ENCODE results near the gene BBS7.

The BBS7 gene

GRCh38 chr4:121829511-121829910 is 40.8 kb downstream of the BBS7 start:
- H3K27ac ChIP-seq = no peak overlapping the region
- TF ChIP-seq ZFX (IDR thresholded peaks at IDR 0.05) (no peak), CTCF (conservative IDR thresholded peaks at IDR 0.05) (no peak)

GRCh38 chr4:121827853-121828252 is 42.4 kb downstream of the BBS7 start:
- H3K27ac ChIP-seq = no peak overlapping the region
- TF ChIP-seq CTCF (conservative IDR thresholded peaks at IDR 0.05) (no peak), ZFX (IDR thresholded peaks at IDR 0.05) (no peak)

GRCh38 chr4:121824950-121825349 is 45.3 kb downstream of the BBS7 start:
- no peak overlapping the region for H3K27ac ChIP-seq

GRCh38 chr4:121824171-121824527 is 46.1 kb downstream of the BBS7 start:
- H3K27ac ChIP-seq = peak overlapping the region; percentile 93
- TF ChIP-seq ZFX (IDR thresholded peaks at IDR 0.05) (no peak), CTCF (conservative IDR thresholded peaks at IDR 0.05) (0 out of 2 replicates have a peak, but pooled peaks have one; percentile 4)

More at GRCh38 chr4:121824950-121825349, 45.3 kb downstream of the BBS7 start:
- no peak for TF ChIP-seq CTCF (conservative IDR thresholded peaks at IDR 0.05)
- TF ChIP-seq ZFX (IDR thresholded peaks at IDR 0.05) = no peak

- H3K27ac ChIP-seq = peak within 1 kb of the TSS; percentile 93
- no peak for TF ChIP-seq CTCF (conservative IDR thresholded peaks at IDR 0.05)
- peak; percentile 60 for TF ChIP-seq ZFX (IDR thresholded peaks at IDR 0.05)
These were observed 46.6 kb downstream of the BBS7 start, which contains the start of gene CCNA2 for GRCh38 chr4:121823505-121824170. Gene CCNA2 (minus strand): TSS chr4:121823883. CDS start chr4:121823628, 255 bp downstream.

- H3K27ac ChIP-seq = peak overlapping the region; percentile 93
- TF ChIP-seq ZFX (IDR thresholded peaks at IDR 0.05) (no peak), CTCF (conservative IDR thresholded peaks at IDR 0.05) (peak; percentile 24)
These were observed 47.3 kb downstream of the BBS7 start for GRCh38 chr4:121822796-121823504.

- TF ChIP-seq ZFX (IDR thresholded peaks at IDR 0.05) (no peak), CTCF (conservative IDR thresholded peaks at IDR 0.05) (no peak)
- no peak overlapping the region for H3K27ac ChIP-seq
These were observed 48.2 kb downstream of the BBS7 start for GRCh38 chr4:121822047-121822446.
